ENCODE data around the gene FSTL1. TPM values are rescaled to one million over a fixed set of nuclear protein-coding genes. Genes with fewer than 3 reads are reported as not detected.

The FSTL1 gene
- total RNA-seq, 1 donor from 2014 or later: not detected

DNA sequence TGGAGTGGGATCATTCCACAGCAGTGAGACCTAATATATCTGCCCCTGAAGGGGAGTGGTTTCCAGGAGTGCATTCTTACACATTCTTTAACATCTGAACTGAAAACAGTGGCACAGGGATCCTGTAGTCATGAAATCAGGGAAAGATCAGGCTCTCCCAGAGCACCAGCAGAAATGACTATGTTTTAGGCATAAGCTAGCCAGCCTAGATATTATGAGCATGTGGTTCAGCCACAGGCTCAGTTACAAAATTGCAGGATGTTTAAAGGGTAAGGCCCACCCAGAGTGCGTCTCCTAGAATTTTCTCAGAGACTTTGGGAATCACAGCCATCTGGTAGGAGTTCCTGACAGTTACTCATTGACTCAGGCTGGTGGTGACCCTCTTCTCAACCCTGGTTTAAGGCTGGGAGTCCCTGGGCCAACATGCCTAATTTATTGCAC lies 20.9 kb downstream of the FSTL1 start:
- no peak for DNase-seq (ENCODE audit: low spot score)
- Mint-ChIP-seq H3K36me3 (ENCODE audit: low read depth) (no peaks in the 10 kb centered on the region), H3K27ac (no peak overlapping the region), H3K4me1 (ENCODE audit: low read depth) (no peaks in the 10 kb centered on the region), H3K4me3 (no peak overlapping the region), H3K9me3 (no peaks in the 10 kb centered on the region), H3K27me3 (ENCODE audit: insufficient read depth) (peaks cover 11% of the 10 kb centered on the region)
- intact Hi-C loops (cut with micrococcal nuclease): no loop called here

DNA sequence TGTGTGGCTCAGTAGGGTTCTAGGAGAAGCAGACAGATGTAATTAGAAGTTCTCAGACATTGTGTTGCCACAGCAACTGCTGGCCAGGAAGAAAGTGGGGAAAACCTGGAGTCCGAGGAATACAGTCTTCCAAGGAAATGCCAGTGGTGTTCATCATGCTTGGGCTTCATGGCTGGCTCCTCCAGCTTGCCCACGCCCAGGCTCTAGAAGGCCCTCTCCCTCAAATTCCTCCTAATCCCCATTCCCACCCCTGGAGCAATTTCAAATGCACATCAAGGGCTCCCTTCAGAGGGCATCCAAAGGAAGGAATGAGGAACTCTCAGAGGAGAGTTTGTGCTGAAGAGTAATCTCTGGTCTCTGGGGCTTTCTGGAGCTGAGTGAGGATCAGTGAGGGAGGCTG lies 21.9 kb downstream of the FSTL1 start:
- H3K4me1 Mint-ChIP-seq (ENCODE audit: low read depth): no peaks in the 10 kb centered on the region
- H3K27me3 Mint-ChIP-seq (ENCODE audit: insufficient read depth): peaks cover 9% of the 10 kb centered on the region
- no peak overlapping the region for H3K27ac Mint-ChIP-seq
- H3K36me3 Mint-ChIP-seq (ENCODE audit: low read depth): no peaks in the 10 kb centered on the region
- no peak overlapping the region for H3K4me3 Mint-ChIP-seq
- intact Hi-C loops (cut with micrococcal nuclease): no loop called here
- H3K9me3 Mint-ChIP-seq: no peaks in the 10 kb centered on the region
- no peak for DNase-seq (ENCODE audit: low spot score)

DNA sequence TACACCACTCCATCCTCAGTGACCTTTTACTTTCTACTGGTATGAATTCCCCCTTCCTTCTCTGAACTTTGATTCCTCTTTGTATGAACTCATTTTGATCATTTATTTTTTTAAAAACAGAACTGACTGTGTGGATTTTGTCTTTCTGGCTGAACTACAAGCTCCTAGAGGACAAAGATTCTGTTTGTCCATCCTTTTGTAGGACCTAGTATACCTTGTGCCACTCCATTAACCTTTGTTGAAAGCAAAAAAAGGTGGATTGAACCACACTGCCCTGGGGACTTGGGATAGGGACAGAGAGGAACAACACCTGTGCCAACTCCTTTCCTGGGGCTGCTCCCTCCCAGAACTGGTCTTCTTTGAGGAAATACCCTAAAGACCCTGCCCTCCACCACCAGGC lies 23.6 kb downstream of the FSTL1 start:
- H3K36me3 Mint-ChIP-seq (ENCODE audit: low read depth): no peaks in the 10 kb centered on the region
- peaks cover 9% of the 10 kb centered on the region for H3K27me3 Mint-ChIP-seq (ENCODE audit: insufficient read depth)
- H3K4me1 Mint-ChIP-seq (ENCODE audit: low read depth): no peaks in the 10 kb centered on the region
- intact Hi-C loops (cut with micrococcal nuclease): no loop called here
- H3K27ac Mint-ChIP-seq: no peak overlapping the region
- no peak for DNase-seq (ENCODE audit: low spot score)
- no peak overlapping the region for H3K4me3 Mint-ChIP-seq
- no peaks in the 10 kb centered on the region for H3K9me3 Mint-ChIP-seq

DNA sequence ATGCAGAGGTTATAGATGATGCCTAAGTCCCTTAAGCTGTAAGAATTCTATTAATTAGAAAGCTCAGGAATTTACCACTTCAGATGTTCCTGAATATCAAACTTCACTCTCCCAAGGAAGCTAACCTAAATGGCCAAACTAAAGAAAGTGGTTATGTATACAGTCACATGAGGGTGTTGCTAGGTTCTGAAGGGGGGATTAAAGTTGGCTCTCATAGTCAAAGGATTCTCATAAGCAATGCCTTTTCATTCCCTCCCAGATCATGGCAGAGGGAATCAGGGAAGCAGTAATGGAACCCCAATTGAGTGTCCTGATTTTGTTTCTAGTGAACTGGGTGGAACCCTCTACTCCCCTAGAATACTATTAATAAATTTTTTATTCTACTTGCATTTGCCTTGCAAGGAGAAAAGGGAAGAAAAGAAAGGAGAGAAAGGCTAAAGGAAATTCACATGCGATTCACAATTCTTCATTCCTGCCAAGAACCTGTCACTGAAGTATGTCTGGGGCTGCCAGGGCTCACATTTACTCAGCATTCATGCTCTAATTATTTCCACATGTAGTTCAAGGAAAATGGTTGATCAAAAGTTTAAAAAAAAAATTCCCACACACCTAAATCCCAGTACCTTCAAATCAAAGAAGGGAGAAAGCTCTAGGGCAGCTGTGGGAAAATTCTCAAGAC lies 25.1 kb downstream of the FSTL1 start:
- peaks cover 9% of the 10 kb centered on the region for H3K27me3 Mint-ChIP-seq (ENCODE audit: insufficient read depth)
- no peak for DNase-seq (ENCODE audit: low spot score)
- intact Hi-C loops (cut with micrococcal nuclease): no loop called here
- H3K9me3 Mint-ChIP-seq: no peaks in the 10 kb centered on the region
- H3K4me1 Mint-ChIP-seq (ENCODE audit: low read depth): no peaks in the 10 kb centered on the region
- no peak overlapping the region for H3K4me3 Mint-ChIP-seq
- no peaks in the 10 kb centered on the region for H3K36me3 Mint-ChIP-seq (ENCODE audit: low read depth)
- H3K27ac Mint-ChIP-seq: no peak overlapping the region

- DNase-seq (ENCODE audit: low spot score): no peak
- Mint-ChIP-seq H3K9me3 (no peaks in the 10 kb centered on the region), H3K27ac (no peak overlapping the region)
Measured at GRCh38 chr3:120424976-120425570, 25.7 kb downstream of the FSTL1 start.

GRCh38 chr3:120424506-120424905 lies 26.3 kb downstream of the FSTL1 start:
- H3K9me3 Mint-ChIP-seq: no peaks in the 10 kb centered on the region
- no peak overlapping the region for H3K27ac Mint-ChIP-seq
- no peak for DNase-seq (ENCODE audit: low spot score)
- intact Hi-C loops (cut with micrococcal nuclease): no loop called here
- no peak overlapping the region for H3K4me3 Mint-ChIP-seq
- H3K27me3 Mint-ChIP-seq (ENCODE audit: insufficient read depth): peaks cover 9% of the 10 kb centered on the region
- H3K4me1 Mint-ChIP-seq (ENCODE audit: low read depth): no peaks in the 10 kb centered on the region
- H3K36me3 Mint-ChIP-seq (ENCODE audit: low read depth): no peaks in the 10 kb centered on the region

More at GRCh38 chr3:120424976-120425570, 25.7 kb downstream of the FSTL1 start:
- Mint-ChIP-seq H3K27me3 (ENCODE audit: insufficient read depth) (peaks cover 9% of the 10 kb centered on the region), H3K4me1 (ENCODE audit: low read depth) (no peaks in the 10 kb centered on the region), H3K4me3 (no peak overlapping the region), H3K36me3 (ENCODE audit: low read depth) (no peaks in the 10 kb centered on the region)
- intact Hi-C loops (cut with micrococcal nuclease): no loop called here

DNA sequence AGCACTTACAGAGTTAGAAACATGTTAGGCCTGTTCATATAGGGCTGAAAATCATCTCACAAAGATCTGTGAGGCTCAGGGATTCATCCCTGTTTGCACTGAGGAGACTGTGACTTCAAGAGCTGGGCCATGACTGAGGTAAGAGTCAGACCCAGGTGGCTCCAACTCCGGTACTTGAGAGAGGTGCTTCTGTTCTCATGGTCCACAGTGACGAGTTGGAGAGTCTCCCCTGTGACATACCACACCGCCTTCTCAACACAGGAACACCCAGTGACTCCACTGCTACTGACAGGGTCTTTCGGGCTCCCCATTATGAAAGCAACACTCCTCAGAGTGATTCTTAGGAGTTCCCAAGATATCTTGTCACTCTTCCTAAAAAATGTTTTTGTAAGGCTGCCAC lies 27.4 kb downstream of the FSTL1 start:
- H3K27me3 Mint-ChIP-seq (ENCODE audit: insufficient read depth): peaks cover 11% of the 10 kb centered on the region
- H3K4me3 Mint-ChIP-seq: no peak overlapping the region
- intact Hi-C loops (cut with micrococcal nuclease): no loop called here
- H3K9me3 Mint-ChIP-seq: no peaks in the 10 kb centered on the region
- H3K36me3 Mint-ChIP-seq (ENCODE audit: low read depth): no peaks in the 10 kb centered on the region
- peaks cover 9% of the 10 kb centered on the region for H3K4me1 Mint-ChIP-seq (ENCODE audit: low read depth)
- DNase-seq (ENCODE audit: low spot score): no peak
- H3K27ac Mint-ChIP-seq: no peak overlapping the region

- Mint-ChIP-seq H3K4me3 (no peak overlapping the region), H3K36me3 (ENCODE audit: low read depth) (no peaks in the 10 kb centered on the region), H3K9me3 (no peaks in the 10 kb centered on the region), H3K27ac (no peak overlapping the region), H3K27me3 (ENCODE audit: insufficient read depth) (peaks cover 11% of the 10 kb centered on the region), H3K4me1 (ENCODE audit: low read depth) (peaks cover 20% of the 10 kb centered on the region)
- no peak for DNase-seq (ENCODE audit: low spot score)
- intact Hi-C loops (cut with micrococcal nuclease): no loop called here
Measured at GRCh38 chr3:120421926-120422325, 28.9 kb downstream of the FSTL1 start.

- intact Hi-C loops (cut with micrococcal nuclease): no loop called here
- Mint-ChIP-seq H3K27ac (no peak overlapping the region), H3K4me1 (ENCODE audit: low read depth) (peaks cover 22% of the 10 kb centered on the region), H3K36me3 (ENCODE audit: low read depth) (no peaks in the 10 kb centered on the region), H3K27me3 (ENCODE audit: insufficient read depth) (peaks cover 6% of the 10 kb centered on the region), H3K9me3 (no peaks in the 10 kb centered on the region), H3K4me3 (no peak overlapping the region)
- no peak for DNase-seq (ENCODE audit: low spot score)
Measured at GRCh38 chr3:120420928-120421551, 29.8 kb downstream of the FSTL1 start.

DNA sequence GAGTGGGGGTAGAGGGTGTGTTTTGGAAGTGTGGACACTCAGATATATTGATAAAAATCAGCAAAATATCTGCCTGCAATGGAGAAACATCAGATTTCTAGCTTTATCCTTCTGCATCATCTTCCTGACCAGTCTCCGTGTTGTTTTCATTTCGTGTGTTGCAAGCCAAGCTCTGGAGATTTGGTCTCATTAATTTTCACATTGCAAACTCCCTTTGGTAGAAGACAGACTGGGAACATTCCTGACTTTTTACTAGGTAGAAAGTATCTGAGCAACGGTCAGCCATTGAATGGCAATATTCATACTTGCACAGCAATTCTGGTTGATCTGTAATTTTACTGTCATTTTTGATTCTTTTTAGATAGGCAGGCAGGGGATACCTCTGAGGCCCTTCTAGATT lies 30.4 kb downstream of the FSTL1 start:
- Mint-ChIP-seq H3K27me3 (ENCODE audit: insufficient read depth) (peaks cover 6% of the 10 kb centered on the region), H3K9me3 (no peaks in the 10 kb centered on the region)
- intact Hi-C loops (cut with micrococcal nuclease): no loop called here

GRCh38 chr3:120419797-120420196 lies 31.0 kb downstream of the FSTL1 start:
- intact Hi-C loops (cut with micrococcal nuclease): loop anchor here (1.0 to 5.0 kb wide), 2 partner anchors 140 to 323 kb away; partner anchors contain the start of genes GTF2E1 and RABL3

More for the DNA sequence above, 30.4 kb downstream of the FSTL1 start:
- H3K27ac Mint-ChIP-seq: no peak overlapping the region
- no peak overlapping the region for H3K4me3 Mint-ChIP-seq
- no peak for DNase-seq (ENCODE audit: low spot score)
- no peaks in the 10 kb centered on the region for H3K36me3 Mint-ChIP-seq (ENCODE audit: low read depth)
- H3K4me1 Mint-ChIP-seq (ENCODE audit: low read depth): peaks cover 22% of the 10 kb centered on the region

DNA sequence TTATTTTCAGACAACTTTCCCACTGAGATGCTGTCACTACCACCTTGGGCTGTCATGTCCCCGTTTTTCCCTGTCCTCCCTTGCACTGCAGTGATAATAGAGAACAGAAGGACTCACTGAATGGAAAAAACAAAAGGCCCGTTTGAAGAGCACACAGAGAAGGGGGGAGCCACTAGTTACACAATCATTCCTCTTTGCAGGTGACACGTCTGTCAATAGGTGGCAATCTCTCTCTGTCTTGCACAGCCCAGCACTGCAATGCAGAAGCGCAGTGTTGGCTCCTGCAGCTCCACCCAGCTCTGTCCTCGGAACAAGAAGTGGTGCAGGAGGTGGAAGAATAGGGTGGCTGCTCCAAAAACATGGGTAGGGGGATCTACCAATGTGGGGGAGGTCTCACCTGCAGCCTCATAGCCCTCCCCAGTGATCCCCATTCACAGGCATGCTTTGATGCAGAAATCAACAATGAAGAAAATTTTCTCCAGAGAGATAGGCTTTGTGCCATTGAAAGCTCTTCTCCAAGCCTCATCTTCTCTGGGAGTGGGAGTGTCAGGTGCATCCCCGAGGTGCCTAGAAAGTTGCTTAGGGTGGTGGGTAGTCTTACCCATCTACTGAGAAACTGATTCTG lies 31.8 kb downstream of the FSTL1 start:
- peaks cover 2% of the 10 kb centered on the region for H3K27me3 Mint-ChIP-seq (ENCODE audit: insufficient read depth)
- H3K9me3 Mint-ChIP-seq: no peaks in the 10 kb centered on the region
- peaks cover 22% of the 10 kb centered on the region for H3K4me1 Mint-ChIP-seq (ENCODE audit: low read depth)
- peak; percentile 5 for DNase-seq (ENCODE audit: low spot score)
- intact Hi-C loops (cut with micrococcal nuclease): loop anchor here (1.0 to 5.0 kb wide), 2 partner anchors 140 to 323 kb away; partner anchors contain the start of genes GTF2E1 and RABL3
- H3K27ac Mint-ChIP-seq: no peak overlapping the region
- no peaks in the 10 kb centered on the region for H3K36me3 Mint-ChIP-seq (ENCODE audit: low read depth)
- no peak overlapping the region for H3K4me3 Mint-ChIP-seq

More at GRCh38 chr3:120419797-120420196, 31.0 kb downstream of the FSTL1 start:
- no peaks in the 10 kb centered on the region for H3K9me3 Mint-ChIP-seq
- H3K36me3 Mint-ChIP-seq (ENCODE audit: low read depth): no peaks in the 10 kb centered on the region
- no peak overlapping the region for H3K4me3 Mint-ChIP-seq
- H3K27ac Mint-ChIP-seq: no peak overlapping the region
- peaks cover 4% of the 10 kb centered on the region for H3K27me3 Mint-ChIP-seq (ENCODE audit: insufficient read depth)
- H3K4me1 Mint-ChIP-seq (ENCODE audit: low read depth): peaks cover 22% of the 10 kb centered on the region
- no peak for DNase-seq (ENCODE audit: low spot score)

DNA sequence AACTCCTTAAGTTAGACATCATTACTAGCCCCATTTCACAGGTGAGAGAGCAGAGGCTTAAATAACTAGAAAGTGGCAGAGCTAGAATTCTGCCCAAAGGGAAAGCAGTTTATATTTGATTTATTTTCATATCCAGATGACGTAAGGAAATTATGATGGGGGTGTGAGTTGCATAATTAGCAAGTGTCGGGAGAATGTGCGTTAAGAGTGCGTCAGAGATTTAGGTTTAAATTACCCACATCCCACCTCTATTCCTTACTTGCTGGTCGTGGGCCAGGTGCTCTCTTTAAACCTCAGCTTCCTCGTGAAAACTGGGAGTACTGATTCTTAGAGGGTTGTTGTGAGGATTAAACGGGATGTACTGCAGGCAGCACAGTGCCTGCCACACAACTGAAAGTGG lies 32.3 kb downstream of the FSTL1 start:
- no peak for DNase-seq (ENCODE audit: low spot score)
- Mint-ChIP-seq H3K27me3 (ENCODE audit: insufficient read depth) (peaks cover 2% of the 10 kb centered on the region), H3K27ac (no peak overlapping the region), H3K9me3 (no peaks in the 10 kb centered on the region), H3K4me1 (ENCODE audit: low read depth) (peaks cover 22% of the 10 kb centered on the region), H3K36me3 (ENCODE audit: low read depth) (no peaks in the 10 kb centered on the region), H3K4me3 (no peak overlapping the region)
- intact Hi-C loops (cut with micrococcal nuclease): loop anchor here (5.0 kb wide), 1 partner anchor 324 kb away; the partner anchor contains the start of genes GTF2E1 and RABL3

Data from activated T-helper 1 cell treated with anti-CD3 and anti-CD28 coated beads, Interleukin-12 subunit alpha, Interleukin-12 subunit beta, Interleukin-2, Interleukin-4 antibody, amounts not matched to agents 30 ng/mL and 10 ng/mL and 1 ng/mL, durations not matched to agents 14 hours and 24 hours and 36 hours (primary cell).